CD14-positive monocyte (primary cell): Measurements from ENCODE around the gene VSIG10L2. TPM values are rescaled to one million over a fixed set of nuclear protein-coding genes. Genes with fewer than 3 reads are reported as not detected.
A peak's percentile ranks its signal among the peaks of the same experiment; 100 is the strongest.

Experiments
- DNase-seq, 3 donors: peaks; one replicate each; pipeline ENCODE4 v3.0.0-alpha.2; 2011 to 2022
- H2AFZ ChIP-seq: 2 replicates; pipeline ENCODE4 v1.6.0; 2012; ENCODE audit warnings: mild to moderate bottlenecking, low read depth, low read length, inconsistent platforms; ENCODE audit not compliant: insufficient read depth, poor library complexity, severe bottlenecking
- H3K27ac ChIP-seq, 2 donors: 1 replicate in 1 of 2; 2 replicates in 1 of 2; pipeline ENCODE4 v1.5.1; 2012 to 2013; ENCODE audit warnings: low read length in 2 of 2, control low read depth in 1 of 2, inconsistent platforms in 1 of 2, low read depth in 1 of 2, mild to moderate bottlenecking in 1 of 2
- H3K27me3 ChIP-seq, 2 donors: one replicate each; pipeline versions ENCODE4 v1.6.0 to v1.6.1; 2011 to 2013; ENCODE audit warnings: low read length in 2 of 2; ENCODE audit not compliant: control insufficient read depth in 2 of 2, insufficient read depth in 2 of 2
- H3K36me3 ChIP-seq, 2 donors: replicated peaks in 1 of 2; 1 replicate in 1 of 2; 2 replicates in 1 of 2; pipeline versions ENCODE4 v1.5.1 to v1.6.1; 2012 to 2013; ENCODE audit warnings: low read length in 2 of 2, control low read depth in 1 of 2, inconsistent platforms in 1 of 2, mild to moderate bottlenecking in 1 of 2; ENCODE audit not compliant: insufficient read depth in 2 of 2, control insufficient read depth in 1 of 2
- H3K4me1 ChIP-seq, 2 donors: 1 replicate in 1 of 2; 2 replicates in 1 of 2; pipeline versions ENCODE4 v1.5.1 to v1.6.1; 2012 to 2013; ENCODE audit warnings: low read length in 2 of 2, control low read depth in 1 of 2, inconsistent platforms in 1 of 2, mild to moderate bottlenecking in 1 of 2, moderate library complexity in 1 of 2; ENCODE audit not compliant: insufficient read depth in 2 of 2, control insufficient read depth in 1 of 2
- H3K4me2 ChIP-seq: replicated peaks from 2 replicates; pipeline ENCODE3; 2012; ENCODE audit warnings: low read length, moderate library complexity, mild to moderate bottlenecking; ENCODE audit not compliant: poor library complexity, severe bottlenecking; ENCODE audit errors: extremely low read depth
- H3K4me3 ChIP-seq, 3 experiments: fragments of 200-600 bp in 1 of 3; sonication (generic) in 1 of 3; replicated peaks in 1 of 3; 1 replicate in 2 of 3; 2 replicates in 1 of 3; pipeline ENCODE4 v1.5.1; 2011 to 2013; ENCODE audit warnings: low read length in 3 of 3, mild to moderate bottlenecking in 3 of 3, control low read depth in 2 of 3, low read depth in 2 of 3, inconsistent platforms in 1 of 3, moderate library complexity in 1 of 3
- H3K79me2 ChIP-seq: 2 replicates; pipeline ENCODE4 v1.6.0; 2012; ENCODE audit warnings: mild to moderate bottlenecking, control low read depth, inconsistent platforms, low read length, moderate library complexity; ENCODE audit not compliant: insufficient read depth
- H3K9ac ChIP-seq: 2 replicates; pipeline ENCODE4 v1.6.0; 2017; ENCODE audit warnings: low read length, mild to moderate bottlenecking; ENCODE audit not compliant: insufficient read depth, poor library complexity, severe bottlenecking
- H3K9me3 ChIP-seq, 2 donors: replicated peaks in 1 of 2; 1 replicate in 1 of 2; 2 replicates in 1 of 2; pipeline versions ENCODE4 v1.5.1 to v1.6.1; 2012 to 2013; ENCODE audit warnings: low read length in 2 of 2, control low read depth in 1 of 2; ENCODE audit not compliant: control insufficient read depth in 1 of 2, insufficient read depth in 1 of 2
- H4K20me1 ChIP-seq: 2 replicates; pipeline ENCODE4 v1.6.0; 2012; ENCODE audit warnings: mild to moderate bottlenecking, low read length, control low read depth, moderate library complexity; ENCODE audit not compliant: insufficient read depth
- H3K27ac Mint-ChIP-seq, 7 donors: one replicate each; pipeline ENCODE4 v1.8.0; 2020; ENCODE audit warnings: mild to moderate bottlenecking in 7 of 7, mixed read lengths in 7 of 7, moderate library complexity in 6 of 7, inconsistent platforms in 2 of 7
- H3K27me3 Mint-ChIP-seq, 3 donors: one replicate each; pipeline ENCODE4 v1.8.0; 2021 to 2022; ENCODE audit warnings: low read depth in 3 of 3, mild to moderate bottlenecking in 3 of 3, mixed read lengths in 3 of 3, moderate library complexity in 3 of 3, inconsistent platforms in 1 of 3
- H3K36me3 Mint-ChIP-seq, 2 donors: one replicate each; pipeline ENCODE4 v1.8.0; 2020; ENCODE audit warnings: mixed read lengths in 2 of 2, inconsistent platforms in 1 of 2, mild to moderate bottlenecking in 1 of 2
- H3K4me1 Mint-ChIP-seq: one replicate; pipeline ENCODE4 v1.8.0; 2020; ENCODE audit warnings: mild to moderate bottlenecking, mixed read lengths
- H3K4me3 Mint-ChIP-seq, 2 donors: one replicate each; pipeline ENCODE4 v1.8.0; 2020; ENCODE audit warnings: mild to moderate bottlenecking in 2 of 2, mixed read lengths in 2 of 2, moderate library complexity in 1 of 2
- H3K9me3 Mint-ChIP-seq, 7 donors: one replicate each; pipeline ENCODE4 v1.8.0; 2020 to 2022; ENCODE audit warnings: mixed read lengths in 7 of 7, mild to moderate bottlenecking in 6 of 7, moderate library complexity in 6 of 7, inconsistent platforms in 2 of 7
- CTCF ChIP-seq: fragments of 200-600 bp; IDR thresholded peaks from one replicate; pipeline ENCODE4 v1.8.0; 2022; ENCODE audit warnings: antibody characterized with exemption, mild to moderate bottlenecking
- WGBS: methylation state at CpG from one replicate; pipeline ENCODE4 v1.1.5; 2013; ENCODE audit warnings: missing lambda C conversion rate; ENCODE audit not compliant: insufficient coverage; 5-methylcytosine and 5-hydroxymethylcytosine counted together
- intact Hi-C, 2 donors: fragments of 100-400 bp; cut with micrococcal nuclease; formaldehyde crosslinking; loops; one replicate each; pipeline versions ENCODE4 v1.15.0 to v1.15.1; 2023
- polyA plus RNA-seq, 3 donors: library from polyadenylated mRNA; depleted of rRNA in 1 of 3; unstranded in 2 of 3; stranded (reverse) in 1 of 3; fragments of 300-500 nt in 2 of 3; fragments of >200 nt in 1 of 3; fragmentation: Illumina TruSeq in 2 of 3; gene quantifications; 1 replicate in 2 of 3; 2 replicates in 1 of 3; pipeline ENCODE4 v1.2.3, GENCODE V29; 2012 to 2021

The VSIG10L2 gene
- polyA plus RNA-seq, 3 donors: not detected

GRCh38 chr11:125941267-125941618 lies 4.6 kb upstream of the VSIG10L2 start:
- H3K4me1 ChIP-seq: no peaks in the 10 kb centered on the region
- H3K27me3 Mint-ChIP-seq: peaks cover 0 to 8% (median 2%) of the 10 kb centered on the region in 3 donors
- no peak overlapping the region for H3K4me2 ChIP-seq
- H3K9me3 Mint-ChIP-seq: peaks cover 0 to 7% (median 0%) of the 10 kb centered on the region in 7 donors
- WGBS: 62% methylated on average over 3 of the region's 4 CpGs
- H3K27ac Mint-ChIP-seq: no peak overlapping the region
- H3K9ac ChIP-seq: no peak overlapping the region
- peaks cover 4% of the 10 kb centered on the region for H3K4me1 Mint-ChIP-seq
- no peak for TF ChIP-seq CTCF
- no peaks in the 10 kb centered on the region for H3K27me3 ChIP-seq
- no peaks in the 10 kb centered on the region for H3K9me3 ChIP-seq
- H3K79me2 ChIP-seq: no peaks in the 10 kb centered on the region
- intact Hi-C loops: no loop called here
- no peaks in the 10 kb centered on the region for H3K36me3 Mint-ChIP-seq
- H4K20me1 ChIP-seq: no peaks in the 10 kb centered on the region
- H3K27ac ChIP-seq: no peak overlapping the region
- H2AFZ ChIP-seq: no peak overlapping the region
- H3K4me3 ChIP-seq: no peak overlapping the region
- no peak overlapping the region for H3K4me3 Mint-ChIP-seq
- no peak for DNase-seq
- H3K36me3 ChIP-seq: no peaks in the 10 kb centered on the region

DNA sequence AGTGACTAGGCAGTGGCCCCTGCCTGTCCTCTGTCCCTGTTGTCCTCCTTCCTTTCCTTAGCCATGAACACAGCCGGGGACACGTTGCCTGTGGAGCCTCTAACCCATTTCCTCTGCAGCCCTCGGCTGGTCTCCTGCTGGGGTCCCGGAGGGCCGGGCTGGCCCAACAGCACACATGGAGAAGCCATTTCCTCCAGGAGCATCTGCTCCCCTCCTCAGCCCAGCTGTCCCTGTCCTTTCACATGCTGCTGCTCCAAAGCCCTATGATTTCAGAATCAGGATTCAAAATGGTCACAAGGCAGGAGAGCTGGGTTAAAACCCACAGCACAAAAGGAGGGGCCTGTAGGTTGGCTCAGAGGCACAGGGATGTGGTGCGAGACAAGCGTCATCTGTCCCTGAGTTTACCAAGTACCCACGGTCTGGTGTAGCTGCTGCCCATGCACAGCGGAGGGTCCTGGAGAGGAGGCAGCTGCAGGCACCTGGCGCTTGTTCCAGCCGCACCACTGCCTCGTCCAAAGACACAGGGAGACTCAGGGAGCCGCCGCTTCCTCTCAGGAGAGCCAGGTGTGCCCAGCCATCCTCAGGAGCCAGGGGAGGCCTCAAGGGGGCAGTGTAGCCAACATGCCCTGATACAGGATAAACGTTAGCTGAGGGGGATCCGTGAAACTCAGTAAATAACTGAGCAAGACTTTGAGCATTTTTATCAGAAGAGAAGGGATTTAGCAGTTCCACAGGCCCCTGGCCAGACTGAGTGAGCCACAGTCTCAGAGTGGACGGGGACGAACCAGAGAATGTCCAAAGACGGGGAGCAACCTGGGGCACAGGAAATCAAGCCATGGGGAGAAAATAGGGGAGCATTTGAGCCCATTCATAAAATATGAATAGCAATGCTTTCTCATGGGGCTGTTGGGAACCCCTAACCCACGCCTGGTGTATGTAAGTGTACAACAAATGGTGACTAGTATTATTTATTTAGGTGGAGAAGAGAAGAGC lies 3.9 kb upstream of the VSIG10L2 start:
- peak; percentile 20 for TF ChIP-seq CTCF
- Histone ChIP-seq H3K4me2 (no peak overlapping the region), H2AFZ (no peak overlapping the region), H3K36me3 (no peaks in the 10 kb centered on the region), H3K4me3 (no peak overlapping the region), H3K27ac (no peak overlapping the region), H3K9ac (no peak overlapping the region), H3K79me2 (no peaks in the 10 kb centered on the region), H3K4me1 (no peaks in the 10 kb centered on the region), H4K20me1 (no peaks in the 10 kb centered on the region), H3K9me3 (no peaks in the 10 kb centered on the region), H3K27me3 (no peaks in the 10 kb centered on the region)
- Mint-ChIP-seq H3K4me3 (no peak overlapping the region), H3K27me3 (peaks cover 0 to 7% (median 2%) of the 10 kb centered on the region in 3 donors), H3K36me3 (no peaks in the 10 kb centered on the region), H3K9me3 (peaks cover 0 to 7% (median 0%) of the 10 kb centered on the region in 7 donors), H3K27ac (no peak overlapping the region), H3K4me1 (peaks cover 4% of the 10 kb centered on the region)
- DNase-seq: no peak
- 33% methylated on average over 20 of the region's 20 CpGs for WGBS
- intact Hi-C loops: no loop called here
